Prostate gland (tissue), 2 donors: ENCODE measurements around the gene CUX1. TPM values are rescaled to one million over a fixed set of nuclear protein-coding genes. Genes with fewer than 3 reads are reported as not detected.

ENCODE experiments used
- DNase-seq: peaks from one replicate; pipeline ENCODE4 v3.0.0-alpha.2; 2019; ENCODE audit warnings: low spot score
- H3K27ac ChIP-seq, 2 donors: fragments of 200-600 bp; sonication (generic); 2 replicates each; pipeline ENCODE4 v1.5.1; 2017 to 2019
- H3K27me3 ChIP-seq: fragments of 200-600 bp; sonication (generic); replicated peaks from 2 replicates; pipeline ENCODE4 v1.5.1; 2019; ENCODE audit not compliant: insufficient read depth
- H3K36me3 ChIP-seq, 2 donors: fragments of 200-600 bp; sonication (generic); 1 replicate in 1 of 2; 2 replicates in 1 of 2; pipeline versions ENCODE4 v1.5.1 to v1.8.1; 2017 to 2019
- H3K4me1 ChIP-seq: fragments of 200-600 bp; sonication (generic); replicated peaks from 2 replicates; pipeline ENCODE4 v1.5.1; 2019
- H3K4me3 ChIP-seq, 2 donors: fragments of 200-600 bp; sonication (generic); 2 replicates each; pipeline ENCODE4 v1.5.1; 2017 to 2019
- H3K9me3 ChIP-seq: fragments of 200-600 bp; sonication (generic); 2 replicates; pipeline ENCODE4 v1.5.1; 2017
- POLR2A ChIP-seq: fragments of 450-650 bp; IDR thresholded peaks from one replicate; pipeline ENCODE4 v1.6.1; 2016; ENCODE audit warnings: antibody characterized with exemption, mild to moderate bottlenecking
- POLR2AphosphoS5 ChIP-seq: sonication (generic); formaldehyde crosslinking; IDR thresholded peaks from one replicate; pipeline ENCODE4 v1.6.1; 2017; ENCODE audit warnings: antibody characterized with exemption
- WGBS: methylation state at CpG from one replicate; pipeline ENCODE4 v1.1.5; 2018; 5-methylcytosine and 5-hydroxymethylcytosine counted together
- intact Hi-C: fragments of 100-400 bp; cut with DNase I; formaldehyde crosslinking; loops from one replicate; pipeline ENCODE4 v1.14.2; 2022
- total RNA-seq, 2 donors: library from RNA; depleted of rRNA; stranded (reverse); fragments of >200 nt; gene quantifications; one replicate each; pipeline ENCODE4 v1.1.0, GENCODE V29; 2016
- TF ChIP-seq, protein P1 (sequence below), 4 experiments: fragments of 200-600 bp in 2 of 4; fragments of 450-650 bp in 2 of 4; sonication (generic) in 2 of 4; IDR thresholded peaks; 1 replicate in 3 of 4; 2 replicates in 1 of 4; pipeline ENCODE4 v1.5.1; 2016 to 2019; ENCODE audit warnings: antibody characterized with exemption in 4 of 4, mild to moderate bottlenecking in 2 of 4, moderate library complexity in 2 of 4

The CUX1 gene
- total RNA-seq, 2 donors from 2014 or later: 96.3 to 99.2 TPM

DNA sequence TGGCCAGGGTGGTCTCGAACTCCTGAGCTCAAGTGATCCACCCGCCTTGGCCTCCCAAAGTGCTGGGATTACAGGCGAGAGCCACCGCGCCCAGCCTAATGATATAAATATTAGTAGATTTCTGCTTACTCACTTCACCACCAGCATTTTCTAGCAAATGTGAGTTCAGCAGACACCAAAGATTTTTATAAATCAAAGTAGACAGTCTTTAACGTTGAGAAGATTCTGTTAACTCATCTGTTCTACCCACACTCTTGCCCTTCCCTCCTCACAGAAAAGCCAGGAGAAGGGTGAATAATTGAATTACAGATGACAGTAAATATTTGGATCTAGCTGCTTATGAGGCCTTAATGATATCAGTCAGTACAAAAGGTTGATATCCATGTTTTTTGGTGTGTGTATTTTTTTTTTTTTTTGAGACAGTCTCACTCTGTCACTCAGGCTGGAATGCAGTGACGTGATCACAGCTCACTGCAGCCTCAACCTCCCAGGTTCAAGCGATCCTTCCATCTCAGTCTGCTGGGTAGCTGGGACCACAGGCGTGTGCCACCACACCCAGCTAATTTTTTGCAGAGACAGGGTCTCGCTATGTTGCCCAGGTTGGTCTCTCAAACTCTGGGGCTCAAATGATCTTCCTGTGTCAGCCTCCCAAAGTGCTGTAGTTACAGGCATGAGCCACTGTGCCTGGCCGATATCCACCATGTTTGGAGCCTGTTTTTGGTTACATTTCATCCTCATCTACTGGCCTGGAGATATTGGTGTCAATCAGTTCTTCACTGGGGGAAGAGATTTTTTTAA is 120.5 kb downstream of the CUX1 start:
- Histone ChIP-seq H3K9me3 (no peaks in the 10 kb centered on the region), H3K4me1 (peaks cover 29% of the 10 kb centered on the region), H3K4me3 (no peak overlapping the region), H3K36me3 (no peaks in the 10 kb centered on the region), H3K27me3 (no peaks in the 10 kb centered on the region), H3K27ac (no peak overlapping the region)
- DNase-seq: no peak
- TF ChIP-seq POLR2AphosphoS5: no peak
- TF ChIP-seq, protein P1, sequence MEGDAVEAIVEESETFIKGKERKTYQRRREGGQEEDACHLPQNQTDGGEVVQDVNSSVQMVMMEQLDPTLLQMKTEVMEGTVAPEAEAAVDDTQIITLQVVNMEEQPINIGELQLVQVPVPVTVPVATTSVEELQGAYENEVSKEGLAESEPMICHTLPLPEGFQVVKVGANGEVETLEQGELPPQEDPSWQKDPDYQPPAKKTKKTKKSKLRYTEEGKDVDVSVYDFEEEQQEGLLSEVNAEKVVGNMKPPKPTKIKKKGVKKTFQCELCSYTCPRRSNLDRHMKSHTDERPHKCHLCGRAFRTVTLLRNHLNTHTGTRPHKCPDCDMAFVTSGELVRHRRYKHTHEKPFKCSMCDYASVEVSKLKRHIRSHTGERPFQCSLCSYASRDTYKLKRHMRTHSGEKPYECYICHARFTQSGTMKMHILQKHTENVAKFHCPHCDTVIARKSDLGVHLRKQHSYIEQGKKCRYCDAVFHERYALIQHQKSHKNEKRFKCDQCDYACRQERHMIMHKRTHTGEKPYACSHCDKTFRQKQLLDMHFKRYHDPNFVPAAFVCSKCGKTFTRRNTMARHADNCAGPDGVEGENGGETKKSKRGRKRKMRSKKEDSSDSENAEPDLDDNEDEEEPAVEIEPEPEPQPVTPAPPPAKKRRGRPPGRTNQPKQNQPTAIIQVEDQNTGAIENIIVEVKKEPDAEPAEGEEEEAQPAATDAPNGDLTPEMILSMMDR (IDR thresholded peaks at IDR 0.05): no peak
- TF ChIP-seq POLR2A: no peak
- intact Hi-C loops: no loop called here
- WGBS: 92% methylated on average over 11 of the region's 11 CpGs

DNA sequence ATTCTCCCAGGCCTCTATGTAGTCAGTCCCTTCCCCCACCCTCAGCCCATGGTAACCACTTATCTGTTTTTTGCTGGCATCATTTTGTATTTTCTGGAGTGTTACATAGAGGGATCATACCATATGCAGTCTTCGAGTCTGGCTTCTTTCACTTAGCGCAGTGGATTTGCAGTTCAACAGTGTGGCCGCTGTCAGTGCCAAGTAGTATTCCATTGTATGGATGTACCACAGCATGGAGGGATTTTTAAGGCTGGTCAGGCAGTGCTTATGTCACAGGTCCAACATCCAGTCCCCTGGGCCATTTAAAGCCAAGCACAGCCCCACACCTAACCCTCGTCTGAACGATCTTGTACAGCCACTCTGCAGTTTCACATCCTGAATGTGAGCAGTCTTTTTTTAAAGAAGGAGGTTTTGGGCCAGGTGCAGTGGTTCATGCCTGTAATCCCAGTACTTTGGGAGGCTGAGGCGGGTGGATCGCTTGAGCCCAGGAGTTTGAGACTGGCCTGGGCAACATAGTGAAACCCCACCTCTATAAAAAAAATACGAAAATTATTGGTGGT is 121.8 kb downstream of the CUX1 start:
- no peaks in the 10 kb centered on the region for H3K9me3 ChIP-seq
- no peak for DNase-seq
- H3K4me3 ChIP-seq: no peak overlapping the region
- intact Hi-C loops: no loop called here
- no peak overlapping the region for H3K27ac ChIP-seq
- H3K27me3 ChIP-seq: no peaks in the 10 kb centered on the region
- H3K36me3 ChIP-seq: no peaks in the 10 kb centered on the region
- TF ChIP-seq, protein P1 (IDR thresholded peaks at IDR 0.05): no peak
- TF ChIP-seq POLR2AphosphoS5 (no peak), POLR2A (no peak)
- H3K4me1 ChIP-seq: peaks cover 29% of the 10 kb centered on the region
- 95% methylated on average over 8 of the region's 8 CpGs for WGBS

DNA sequence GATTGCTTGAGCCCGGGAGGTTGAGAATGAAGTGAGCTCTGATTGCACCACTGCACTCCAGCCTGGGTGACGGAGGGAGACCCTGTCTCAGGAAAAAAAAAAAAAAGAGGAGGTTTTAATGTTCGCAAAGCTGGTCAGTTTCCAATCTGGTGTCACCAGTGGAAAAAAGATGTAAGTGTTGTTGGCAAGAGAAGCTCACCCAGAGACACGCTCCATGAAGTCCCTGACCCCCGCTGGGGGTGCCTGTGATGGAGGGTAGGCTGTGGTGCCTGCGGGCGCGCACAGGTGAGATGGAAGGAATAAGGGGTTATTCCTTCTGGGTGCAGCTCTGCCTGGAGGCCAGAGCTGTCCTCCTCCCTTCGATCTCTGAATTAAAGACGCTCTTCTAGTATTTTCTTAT is 122.7 kb downstream of the CUX1 start:
- TF ChIP-seq POLR2A: no peak
- no peak for TF ChIP-seq POLR2AphosphoS5
- TF ChIP-seq, protein P1 (IDR thresholded peaks at IDR 0.05): no peak
- no peaks in the 10 kb centered on the region for H3K36me3 ChIP-seq
- H3K9me3 ChIP-seq: no peaks in the 10 kb centered on the region
- H3K27me3 ChIP-seq: no peaks in the 10 kb centered on the region
- intact Hi-C loops: loop anchor here (5.0 to 10.0 kb wide), 2 partner anchors 58 to 185 kb away; no protein-coding TSS in a partner anchor
- DNase-seq: no peak
- H3K27ac ChIP-seq: peak overlapping the region in 1 of 2 donors; percentile 84
- 87% methylated on average over 10 of the region's 10 CpGs for WGBS
- peaks cover 29% of the 10 kb centered on the region for H3K4me1 ChIP-seq
- H3K4me3 ChIP-seq: no peak overlapping the region

- H3K4me1 ChIP-seq: peaks cover 24% of the 10 kb centered on the region
- no peak overlapping the region for H3K4me3 ChIP-seq
- peak overlapping the region; percentile 75 to 84 for H3K27ac ChIP-seq
- TF ChIP-seq POLR2AphosphoS5: peak; percentile 54
- TF ChIP-seq, protein P1 (IDR thresholded peaks at IDR 0.05): no peak
- 22% methylated on average over 9 of the region's 9 CpGs for WGBS
- intact Hi-C loops: loop anchor here (5.0 to 10.0 kb wide), 2 partner anchors 59 to 184 kb away; no protein-coding TSS in a partner anchor
- peak; percentile 70 for DNase-seq
- no peaks in the 10 kb centered on the region for H3K27me3 ChIP-seq
- no peaks in the 10 kb centered on the region for H3K9me3 ChIP-seq
- H3K36me3 ChIP-seq: no peaks in the 10 kb centered on the region
Measured at GRCh38 chr7:101940830-101941229, 123.4 kb downstream of the CUX1 start.
